ENCODE measurements around the gene HACE1.

- TF ChIP-seq CTCF (IDR thresholded peaks at IDR 0.05), result no peak
- TF ChIP-seq POLR2A (IDR thresholded peaks at IDR 0.05), result no peak
Measured at GRCh38 chr6:104888066-104888465, 28.3 kb upstream of the HACE1 start.

All from ovary (tissue), 3 donors.